Keratinocyte (primary cell): ENCODE results near the gene FAM53A. TPM values are rescaled to one million over a fixed set of nuclear protein-coding genes. Genes with fewer than 3 reads are reported as not detected.

Experiments used
- DNase-seq: peaks from one replicate; pipeline ENCODE4 v3.0.0-alpha.2; 2011; ENCODE audit warnings: low read depth, missing footprints, low spot score
- FAIRE-seq: peaks from 2 replicates; lab custom pipeline; 2011; peaks lifted over from hg19 to GRCh38; lab: Jason Lieb, UNC
- H2AFZ ChIP-seq: 2 replicates; pipeline ENCODE4 v1.6.0; 2012; ENCODE audit warnings: low read length, control low read depth, inconsistent platforms; ENCODE audit not compliant: control insufficient read depth
- H3K27ac ChIP-seq: 2 replicates; pipeline ENCODE4 v1.5.1; 2011; ENCODE audit warnings: low read length; ENCODE audit not compliant: control insufficient read depth, insufficient read depth
- H3K27me3 ChIP-seq: 3 replicates; pipeline ENCODE4 v1.6.0; 2011; ENCODE audit warnings: low read length; ENCODE audit not compliant: control insufficient read depth, insufficient read depth; ENCODE audit errors: extremely low read depth
- H3K36me3 ChIP-seq, 2 experiments: 2 replicates in 1 of 2; 3 replicates in 1 of 2; pipeline ENCODE4 v1.5.1; 2011; ENCODE audit warnings: low read length in 2 of 2, mild to moderate bottlenecking in 1 of 2; ENCODE audit not compliant: control insufficient read depth in 2 of 2, insufficient read depth in 2 of 2; ENCODE audit errors: extremely low read depth in 1 of 2
- H3K4me1 ChIP-seq: 3 replicates; pipeline ENCODE4 v1.5.1; 2011; ENCODE audit warnings: low read length; ENCODE audit not compliant: control insufficient read depth, insufficient read depth; ENCODE audit errors: extremely low read depth
- H3K4me2 ChIP-seq: 3 replicates; pipeline ENCODE4 v1.6.0; 2011; ENCODE audit warnings: low read depth, low read length; ENCODE audit not compliant: control insufficient read depth, insufficient read depth; ENCODE audit errors: extremely low read depth
- H3K4me3 ChIP-seq, 3 experiments: fragments of 200-600 bp in 1 of 3; sonication (generic) in 1 of 3; 2 replicates in 2 of 3; 3 replicates in 1 of 3; pipeline ENCODE4 v1.5.1; 2011 to 2016; ENCODE audit warnings: low read length in 3 of 3, mild to moderate bottlenecking in 3 of 3, control low read depth in 2 of 3, inconsistent platforms in 1 of 3, low read depth in 1 of 3, mixed read lengths in 1 of 3, mixed run types in 1 of 3, moderate library complexity in 1 of 3; ENCODE audit not compliant: control insufficient read depth in 2 of 3, insufficient read depth in 2 of 3; ENCODE audit errors: extremely low read depth in 1 of 3
- H3K79me2 ChIP-seq: 2 replicates; pipeline ENCODE4 v1.6.0; 2012; ENCODE audit warnings: low read length; ENCODE audit not compliant: control insufficient read depth, insufficient read depth
- H3K9ac ChIP-seq: 3 replicates; pipeline ENCODE4 v1.6.0; 2011; ENCODE audit warnings: low read length; ENCODE audit not compliant: control insufficient read depth, insufficient read depth; ENCODE audit errors: extremely low read depth
- H3K9me1 ChIP-seq: 3 replicates; pipeline ENCODE4 v1.6.0; 2011; ENCODE audit warnings: low read length; ENCODE audit not compliant: control insufficient read depth, insufficient read depth; ENCODE audit errors: extremely low read depth
- H3K9me3 ChIP-seq: 2 replicates; pipeline ENCODE4 v1.5.1; 2012; ENCODE audit warnings: low read depth, low read length; ENCODE audit not compliant: control insufficient read depth
- H4K20me1 ChIP-seq: 3 replicates; pipeline ENCODE4 v1.6.0; 2011; ENCODE audit warnings: low read length; ENCODE audit not compliant: control insufficient read depth, insufficient read depth; ENCODE audit errors: extremely low read depth
- CTCF ChIP-seq, 3 experiments: IDR thresholded peaks in 1 of 3; conservative IDR thresholded peaks in 1 of 3; optimal IDR thresholded peaks in 1 of 3; 2 replicates in 2 of 3; 3 replicates in 1 of 3; pipeline versions ENCODE3 to v1.5.1; 2011; ENCODE audit warnings: low read length in 3 of 3, mild to moderate bottlenecking in 3 of 3, moderate library complexity in 2 of 3, control low read depth in 1 of 3, inconsistent platforms in 1 of 3; ENCODE audit not compliant: insufficient read depth in 2 of 3; ENCODE audit errors: extremely low read depth in 1 of 3
- EZH2 ChIP-seq: IDR thresholded peaks from one replicate; pipeline ENCODE4 v1.6.1; 2012; ENCODE audit warnings: inconsistent platforms, mild to moderate bottlenecking, low read length, moderate library complexity
- dilution Hi-C: fragments of 300-500 bp; cut with MboI; formaldehyde crosslinking; loops from one replicate; pipeline ENCODE4 v1.7.0; 2020; ENCODE audit warnings: low sequenced_read_pairs; ENCODE audit not compliant: extremely low pct_ligation_motif_present
- polyA plus RNA-seq, 5 experiments: library from polyadenylated mRNA; depleted of rRNA in 3 of 5; stranded (reverse) in 3 of 5; stranded (forward) in 1 of 5; unstranded in 1 of 5; fragments of >200 nt; gene quantifications; 1 replicate in 1 of 5; 2 replicates in 3 of 5; 3 replicates in 1 of 5; pipeline versions ENCODE4 v1.2.1 to v1.2.3, GENCODE V29; 2011 to 2012; ENCODE audit warnings: missing spikeins in 2 of 5, low read depth in 1 of 5, low replicate concordance in 1 of 5

Gene FAM53A
- polyA plus RNA-seq, 1 donor (not counting 4 experiments of a cell fraction or from before 2014, with no cell fraction given), result 0.50 TPM

- no peaks in the 10 kb centered on the region for H4K20me1 ChIP-seq
- no peaks in the 10 kb centered on the region for H3K36me3 ChIP-seq
- dilution Hi-C loops, result no loop called here
- H3K79me2 ChIP-seq, result no peaks in the 10 kb centered on the region
- peaks cover 22% of the 10 kb centered on the region for H3K27me3 ChIP-seq
- FAIRE-seq (no peak), DNase-seq (no peak)
- H3K4me3 ChIP-seq, result no peak overlapping the region
- no peak overlapping the region for H3K27ac ChIP-seq
- no peaks in the 10 kb centered on the region for H3K9me1 ChIP-seq
- no peak overlapping the region for H3K9ac ChIP-seq
- H3K9me3 ChIP-seq, result no peaks in the 10 kb centered on the region
- H3K4me2 ChIP-seq, result no peak overlapping the region
- TF ChIP-seq EZH2 (no peak), CTCF (optimal IDR thresholded peaks at IDR 0.05 in 1 of 3, IDR thresholded peaks at IDR 0.05 in 1 of 3, conservative IDR thresholded peaks at IDR 0.05 in 1 of 3; ENCODE audit: extremely low read depth in 1 of 3, insufficient read depth in 2 of 3, low read length in 3 of 3) (no peak)
- no peak overlapping the region for H2AFZ ChIP-seq
- H3K4me1 ChIP-seq, result no peaks in the 10 kb centered on the region
Measured at GRCh38 chr4:1598206-1599025, 85.7 kb downstream of the FAM53A start.

- DNase-seq (no peak), FAIRE-seq (no peak)
- Histone ChIP-seq H2AFZ (no peak overlapping the region), H3K9me3 (no peaks in the 10 kb centered on the region), H3K4me2 (no peak overlapping the region), H3K27me3 (peaks cover 26% of the 10 kb centered on the region), H3K9ac (no peak overlapping the region), H4K20me1 (no peaks in the 10 kb centered on the region), H3K79me2 (no peaks in the 10 kb centered on the region), H3K4me3 (no peak overlapping the region), H3K9me1 (no peaks in the 10 kb centered on the region), H3K4me1 (no peaks in the 10 kb centered on the region), H3K36me3 (no peaks in the 10 kb centered on the region), H3K27ac (no peak overlapping the region)
- dilution Hi-C loops, result no loop called here
- no peak for TF ChIP-seq EZH2
- no peak for TF ChIP-seq CTCF (optimal IDR thresholded peaks at IDR 0.05 in 1 of 3, IDR thresholded peaks at IDR 0.05 in 1 of 3, conservative IDR thresholded peaks at IDR 0.05 in 1 of 3; ENCODE audit: extremely low read depth in 1 of 3, insufficient read depth in 2 of 3, low read length in 3 of 3)
Measured at GRCh38 chr4:1597021-1597931, 86.8 kb downstream of the FAM53A start.
